Measurements from ENCODE around the gene USP15. TPM values are rescaled to one million over a fixed set of nuclear protein-coding genes. Genes with fewer than 3 reads are reported as not detected.
A peak's percentile ranks its signal among the peaks of the same experiment; 100 is the strongest.

USP15 gene
- total and polyA plus RNA-seq, 8 donors, result 16.7 to 43.0 (median 29.6) TPM

GRCh38 chr12:62264706-62265105, 4.5 kb downstream of the USP15 start:
- intact Hi-C loops (cut with DNase I), result no loop called here
- DNase-seq (no peak), ATAC-seq (no peak), FAIRE-seq (no peak)
- Histone ChIP-seq H3K4me1 (peaks cover 23 to 40% (median 38%) of the 10 kb centered on the region in 3 donors), H3K4me3 (no peak overlapping the region), H3K36me3 (no peaks in the 10 kb centered on the region), H3K9me3 (no peaks in the 10 kb centered on the region), H3K27ac (no peak overlapping the region), H3K27me3 (no peaks in the 10 kb centered on the region)
- no peak for TF ChIP-seq CTCF (IDR thresholded peaks at IDR 0.05)
- 85 to 91% methylated on average over 3 of the region's 3 CpGs for WGBS, 2 donors

GRCh38 chr12:62265511-62265910, 5.3 kb downstream of the USP15 start:
- no peaks in the 10 kb centered on the region for H3K9me3 ChIP-seq
- no peaks in the 10 kb centered on the region for H3K36me3 ChIP-seq
- DNase-seq, result no peak
- TF ChIP-seq CTCF (IDR thresholded peaks at IDR 0.05), result no peak
- no peaks in the 10 kb centered on the region for H3K27me3 ChIP-seq
- H3K27ac ChIP-seq, result no peak overlapping the region
- no peak overlapping the region for H3K4me3 ChIP-seq
- intact Hi-C loops (cut with DNase I), result no loop called here
- ATAC-seq, result no peak
- FAIRE-seq, result no peak
- WGBS, 2 donors, result 95 to 98% methylated on average over 4 of the region's 4 CpGs
- peaks cover 23 to 45% (median 41%) of the 10 kb centered on the region in 3 donors for H3K4me1 ChIP-seq

GRCh38 chr12:62267026-62267425, 6.8 kb downstream of the USP15 start:
- Histone ChIP-seq H3K36me3 (no peaks in the 10 kb centered on the region), H3K27ac (no peak overlapping the region), H3K4me3 (no peak overlapping the region), H3K9me3 (no peaks in the 10 kb centered on the region), H3K27me3 (no peaks in the 10 kb centered on the region), H3K4me1 (peaks cover 18 to 47% (median 45%) of the 10 kb centered on the region in 3 donors)
- WGBS, 2 donors, result 65 to 70% methylated on average over 2 of the region's 2 CpGs
- no peak for TF ChIP-seq CTCF (IDR thresholded peaks at IDR 0.05)
- intact Hi-C loops (cut with DNase I), result no loop called here
- ATAC-seq (no peak), FAIRE-seq (no peak), DNase-seq (no peak)

GRCh38 chr12:62267480-62267879, 7.3 kb downstream of the USP15 start:
- DNase-seq (no peak), ATAC-seq (peak in 1 of 4 donors; percentile 22), FAIRE-seq (no peak)
- TF ChIP-seq CTCF (IDR thresholded peaks at IDR 0.05), result no peak
- peaks cover 19 to 47% (median 47%) of the 10 kb centered on the region in 3 donors for H3K4me1 ChIP-seq
- H3K27ac ChIP-seq, result peak overlapping the region in 1 of 4 donors; percentile 14
- no peaks in the 10 kb centered on the region for H3K27me3 ChIP-seq
- 67 to 71% methylated on average over 1 of the region's 1 CpG for WGBS, 2 donors
- H3K36me3 ChIP-seq, result no peaks in the 10 kb centered on the region
- H3K4me3 ChIP-seq, result no peak overlapping the region
- intact Hi-C loops (cut with DNase I), result no loop called here
- H3K9me3 ChIP-seq, result no peaks in the 10 kb centered on the region

- H3K27me3 ChIP-seq, result no peaks in the 10 kb centered on the region
- H3K4me1 ChIP-seq, result peaks cover 23 to 57% (median 47%) of the 10 kb centered on the region in 3 donors
- H3K36me3 ChIP-seq, result no peaks in the 10 kb centered on the region
- no peak overlapping the region for H3K27ac ChIP-seq
- WGBS, 2 donors, result 77 to 84% methylated on average over 3 of the region's 3 CpGs
- H3K9me3 ChIP-seq, result no peaks in the 10 kb centered on the region
- DNase-seq (no peak), ATAC-seq (no peak), FAIRE-seq (no peak)
- intact Hi-C loops (cut with DNase I), result no loop called here
- H3K4me3 ChIP-seq, result no peak overlapping the region
- TF ChIP-seq CTCF (IDR thresholded peaks at IDR 0.05), result no peak
These were observed 8.8 kb downstream of the USP15 start for GRCh38 chr12:62268956-62269355.
